Measurements from ENCODE around the gene CENPP. TPM values are rescaled to one million over a fixed set of nuclear protein-coding genes. Genes with fewer than 3 reads are reported as not detected.
"Not testable (repeated sequence)": the region's sequence is repeated elsewhere in the genome, so short reads cannot be mapped to it uniquely, and the experiment has no call there.

Gene CENPP
- total RNA-seq, 1 experiment from 2014 or later: 4.2 TPM

DNA sequence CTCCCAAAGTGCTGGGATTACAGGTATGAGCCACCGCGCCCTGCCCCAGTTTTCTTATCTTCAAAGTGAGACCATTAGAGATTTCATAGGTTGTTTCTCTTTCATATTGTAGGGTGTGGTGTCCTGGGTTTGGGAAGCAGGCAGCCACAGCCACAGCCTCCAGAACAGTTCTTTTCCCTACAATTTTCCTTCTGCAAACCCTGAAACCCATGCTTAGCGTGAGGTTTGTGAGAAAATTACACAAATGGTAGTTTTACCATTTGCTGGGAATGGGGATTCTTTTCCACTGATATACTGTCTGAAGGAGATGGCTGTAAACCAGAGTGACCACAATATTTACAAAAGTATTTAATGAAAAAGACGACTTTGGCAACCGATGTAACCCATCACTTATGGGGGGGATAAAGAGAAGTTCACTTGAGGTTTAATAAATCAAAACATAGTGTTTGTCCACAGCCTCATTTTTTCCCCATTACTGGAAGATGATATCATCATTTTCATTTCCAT is 236.8 kb downstream of the CENPP start:
- no TSS peak for BruUV-seq (replicated peaks)
- intact Hi-C loops (cut with micrococcal nuclease): no loop called here
- no peaks in the 10 kb centered on the region for H3K27me3 Mint-ChIP-seq (ENCODE audit: insufficient read depth, unreplicated experiment)

DNA sequence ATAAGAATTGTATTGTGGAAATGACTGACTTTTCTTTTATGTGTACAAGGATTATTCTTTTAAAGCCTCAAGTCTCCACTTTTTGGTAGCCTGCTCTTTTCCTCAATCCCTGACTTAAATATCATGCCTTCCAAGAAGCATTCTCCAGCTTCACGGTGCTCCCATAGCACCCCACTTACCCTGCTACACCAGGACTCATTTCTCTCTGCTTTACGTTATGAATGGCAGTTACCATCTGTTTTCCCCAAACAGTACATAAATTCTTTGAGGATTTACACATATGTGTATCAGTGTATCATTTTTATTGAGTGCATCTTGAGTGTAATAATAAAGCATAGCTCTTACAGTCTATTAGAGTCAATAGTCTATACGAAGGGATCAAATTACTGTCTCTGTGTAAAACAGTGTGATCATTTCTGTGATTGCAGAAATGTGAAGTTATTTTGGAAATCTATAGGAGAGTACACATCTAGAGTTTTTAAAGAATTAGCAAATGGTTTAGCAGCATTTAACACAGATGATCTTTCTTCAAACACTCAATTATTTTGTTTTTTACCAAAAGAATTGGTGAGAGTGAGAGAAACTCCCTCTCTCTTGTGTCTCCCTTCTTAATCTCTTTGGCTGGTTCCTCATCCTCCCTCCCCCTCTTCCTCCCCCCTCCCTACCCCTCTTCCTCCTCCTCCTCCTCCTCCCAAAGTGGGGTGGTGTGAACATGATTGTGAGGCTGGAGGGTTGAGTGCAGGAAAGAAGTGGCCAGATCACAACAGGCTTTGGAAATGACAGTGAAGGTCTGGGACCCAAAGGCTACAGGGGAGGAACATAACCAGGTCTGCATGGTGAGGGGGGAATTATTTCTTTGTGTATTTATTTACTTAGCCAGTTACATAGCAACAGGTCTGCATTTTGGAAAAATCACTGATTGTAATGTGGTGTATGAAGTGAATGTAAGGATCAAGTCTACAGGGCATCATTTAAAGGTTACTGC is 237.7 kb downstream of the CENPP start:
- H3K36me3 Mint-ChIP-seq (ENCODE audit: insufficient read depth, unreplicated experiment): no peaks in the 10 kb centered on the region
- TF ChIP-seq, protein P1, sequence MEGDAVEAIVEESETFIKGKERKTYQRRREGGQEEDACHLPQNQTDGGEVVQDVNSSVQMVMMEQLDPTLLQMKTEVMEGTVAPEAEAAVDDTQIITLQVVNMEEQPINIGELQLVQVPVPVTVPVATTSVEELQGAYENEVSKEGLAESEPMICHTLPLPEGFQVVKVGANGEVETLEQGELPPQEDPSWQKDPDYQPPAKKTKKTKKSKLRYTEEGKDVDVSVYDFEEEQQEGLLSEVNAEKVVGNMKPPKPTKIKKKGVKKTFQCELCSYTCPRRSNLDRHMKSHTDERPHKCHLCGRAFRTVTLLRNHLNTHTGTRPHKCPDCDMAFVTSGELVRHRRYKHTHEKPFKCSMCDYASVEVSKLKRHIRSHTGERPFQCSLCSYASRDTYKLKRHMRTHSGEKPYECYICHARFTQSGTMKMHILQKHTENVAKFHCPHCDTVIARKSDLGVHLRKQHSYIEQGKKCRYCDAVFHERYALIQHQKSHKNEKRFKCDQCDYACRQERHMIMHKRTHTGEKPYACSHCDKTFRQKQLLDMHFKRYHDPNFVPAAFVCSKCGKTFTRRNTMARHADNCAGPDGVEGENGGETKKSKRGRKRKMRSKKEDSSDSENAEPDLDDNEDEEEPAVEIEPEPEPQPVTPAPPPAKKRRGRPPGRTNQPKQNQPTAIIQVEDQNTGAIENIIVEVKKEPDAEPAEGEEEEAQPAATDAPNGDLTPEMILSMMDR (IDR thresholded peaks at IDR 0.05; ENCODE audit: unreplicated experiment): no peak
- intact Hi-C loops (cut with micrococcal nuclease): no loop called here
- ChIA-PET CTCF (no interaction called here), POLR2A (interaction anchor here (1.4 kb wide), 1 partner anchor 46 kb away, joined by 3 read pairs; no protein-coding TSS in a partner anchor)
- no peak overlapping the region for H3K27ac Mint-ChIP-seq (ENCODE audit: low read depth, unreplicated experiment)
- BruUV-seq (replicated peaks): no TSS peak
- no peaks in the 10 kb centered on the region for H3K9me3 Mint-ChIP-seq (ENCODE audit: unreplicated experiment)
- H3K4me3 Mint-ChIP-seq (ENCODE audit: unreplicated experiment): no peak overlapping the region
- H3K27me3 Mint-ChIP-seq (ENCODE audit: insufficient read depth, unreplicated experiment): no peaks in the 10 kb centered on the region
- no peak for DNase-seq (ENCODE audit: unreplicated experiment)
- H3K4me1 Mint-ChIP-seq (ENCODE audit: insufficient read depth, unreplicated experiment): no peaks in the 10 kb centered on the region

More for the DNA sequence above, 236.8 kb downstream of the CENPP start:
- ChIA-PET POLR2A (interaction anchor here (0.6 to 1.4 kb wide), 2 partner anchors 45 to 99 kb away, joined by 3 read pairs; no protein-coding TSS in a partner anchor), CTCF (no interaction called here)
- Mint-ChIP-seq H3K9me3 (ENCODE audit: unreplicated experiment) (no peaks in the 10 kb centered on the region), H3K36me3 (ENCODE audit: insufficient read depth, unreplicated experiment) (no peaks in the 10 kb centered on the region), H3K4me3 (ENCODE audit: unreplicated experiment) (no peak overlapping the region), H3K27ac (ENCODE audit: low read depth, unreplicated experiment) (no peak overlapping the region), H3K4me1 (ENCODE audit: insufficient read depth, unreplicated experiment) (no peaks in the 10 kb centered on the region)
- TF ChIP-seq, protein P1 (IDR thresholded peaks at IDR 0.05; ENCODE audit: unreplicated experiment): no peak
- no peak for DNase-seq (ENCODE audit: unreplicated experiment)

DNA sequence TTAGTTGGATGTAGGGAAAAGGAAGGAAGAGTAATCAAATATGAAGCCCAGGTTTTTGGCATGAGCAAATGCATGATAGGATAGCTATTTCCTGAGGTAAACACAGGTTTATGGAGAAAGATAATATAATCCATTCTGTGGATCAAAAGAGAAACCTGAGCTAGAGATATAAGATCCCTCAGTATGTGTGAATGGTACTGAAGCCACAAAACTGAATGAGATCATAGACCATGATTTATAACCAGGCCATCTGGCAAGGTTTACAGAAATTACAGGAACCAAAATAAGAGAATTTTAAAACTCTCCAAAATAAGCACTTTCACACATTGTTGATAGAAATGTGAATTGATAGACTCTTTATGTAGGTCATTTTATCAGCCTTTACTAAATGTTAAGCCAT is 238.8 kb downstream of the CENPP start:
- intact Hi-C loops (cut with micrococcal nuclease): no loop called here
- POLR2A ChIA-PET: interaction anchor here (0.6 kb wide), 1 partner anchor 26 kb away, joined by 3 read pairs; no protein-coding TSS in a partner anchor
- Mint-ChIP-seq H3K4me3 (ENCODE audit: unreplicated experiment) (no peak overlapping the region), H3K9me3 (ENCODE audit: unreplicated experiment) (no peaks in the 10 kb centered on the region), H3K36me3 (ENCODE audit: insufficient read depth, unreplicated experiment) (no peaks in the 10 kb centered on the region), H3K27ac (ENCODE audit: low read depth, unreplicated experiment) (no peak overlapping the region), H3K27me3 (ENCODE audit: insufficient read depth, unreplicated experiment) (no peaks in the 10 kb centered on the region), H3K4me1 (ENCODE audit: insufficient read depth, unreplicated experiment) (no peaks in the 10 kb centered on the region)
- TF ChIP-seq, protein P1 (IDR thresholded peaks at IDR 0.05; ENCODE audit: unreplicated experiment): no peak
- no TSS peak for BruUV-seq (replicated peaks)
- no peak for DNase-seq (ENCODE audit: unreplicated experiment)
- CTCF ChIA-PET: no interaction called here

GRCh38 chr9:92564982-92565381 is 239.2 kb downstream of the CENPP start:
- CTCF ChIA-PET: no interaction called here
- Mint-ChIP-seq H3K4me3 (ENCODE audit: unreplicated experiment) (no peak overlapping the region), H3K27me3 (ENCODE audit: insufficient read depth, unreplicated experiment) (no peaks in the 10 kb centered on the region), H3K36me3 (ENCODE audit: insufficient read depth, unreplicated experiment) (no peaks in the 10 kb centered on the region), H3K27ac (ENCODE audit: low read depth, unreplicated experiment) (no peak overlapping the region), H3K4me1 (ENCODE audit: insufficient read depth, unreplicated experiment) (no peaks in the 10 kb centered on the region), H3K9me3 (ENCODE audit: unreplicated experiment) (no peaks in the 10 kb centered on the region)
- DNase-seq (ENCODE audit: unreplicated experiment): no peak
- TF ChIP-seq, protein P1 (IDR thresholded peaks at IDR 0.05; ENCODE audit: unreplicated experiment): no peak
- intact Hi-C loops (cut with micrococcal nuclease): no loop called here
- no TSS peak for BruUV-seq (replicated peaks)
- POLR2A ChIA-PET: no interaction called here

DNA sequence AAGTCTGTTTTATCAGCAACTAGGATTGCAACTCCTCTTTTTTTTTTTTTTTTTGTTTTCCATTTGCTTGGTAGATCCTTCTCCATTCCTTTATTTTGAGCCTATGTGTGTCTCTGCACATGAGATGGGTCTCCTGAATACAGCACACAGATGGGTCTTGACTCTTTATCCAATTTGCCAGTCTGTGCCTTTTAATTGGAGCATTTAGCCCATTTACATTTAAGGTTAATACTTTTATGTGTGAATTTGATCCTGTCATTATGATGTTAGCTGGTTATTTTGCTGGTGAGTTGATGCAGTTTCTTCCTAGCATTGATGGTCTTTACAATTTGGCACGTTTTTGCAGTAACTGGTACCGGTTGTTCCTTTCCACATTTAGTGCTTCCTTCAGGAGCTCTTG is 246.1 kb downstream of the CENPP start:
- BruUV-seq (replicated peaks); H3K9me3 Mint-ChIP-seq (ENCODE audit: unreplicated experiment); H3K4me1 Mint-ChIP-seq (ENCODE audit: insufficient read depth, unreplicated experiment); POLR2A ChIA-PET; H3K27ac Mint-ChIP-seq (ENCODE audit: low read depth, unreplicated experiment); H3K36me3 Mint-ChIP-seq (ENCODE audit: insufficient read depth, unreplicated experiment); H3K4me3 Mint-ChIP-seq (ENCODE audit: unreplicated experiment); intact Hi-C loops (cut with micrococcal nuclease); H3K27me3 Mint-ChIP-seq (ENCODE audit: insufficient read depth, unreplicated experiment); DNase-seq (ENCODE audit: unreplicated experiment): not testable (repeated sequence)
- CTCF ChIA-PET: interaction anchor here (0.6 kb wide), 1 partner anchor 167 kb away, joined by 3 read pairs; no protein-coding TSS in a partner anchor

DNA sequence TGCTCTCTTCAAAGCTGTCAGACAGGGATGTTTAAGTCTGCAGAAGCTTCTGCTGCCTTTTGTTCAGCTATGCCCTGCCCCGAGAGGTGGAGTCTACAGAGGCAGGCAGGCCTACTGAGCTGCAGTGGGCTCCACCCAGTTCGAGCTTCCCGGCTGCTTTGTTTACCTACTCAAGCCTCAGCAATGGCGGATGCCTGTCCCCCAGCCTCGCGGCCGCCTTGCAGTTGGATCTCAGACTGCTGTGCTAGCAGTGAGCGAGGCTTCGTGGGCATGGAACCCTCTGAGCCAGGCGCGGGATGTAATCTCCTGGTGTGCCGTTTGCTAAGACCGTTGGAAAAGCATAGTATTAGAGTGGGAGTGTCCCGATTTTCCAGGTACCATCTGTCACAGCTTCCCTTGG is 247.9 kb downstream of the CENPP start:
- intact Hi-C loops (cut with micrococcal nuclease); H3K27me3 Mint-ChIP-seq (ENCODE audit: insufficient read depth, unreplicated experiment); CTCF ChIA-PET; H3K4me3 Mint-ChIP-seq (ENCODE audit: unreplicated experiment); H3K9me3 Mint-ChIP-seq (ENCODE audit: unreplicated experiment); BruUV-seq (replicated peaks); H3K4me1 Mint-ChIP-seq (ENCODE audit: insufficient read depth, unreplicated experiment); H3K36me3 Mint-ChIP-seq (ENCODE audit: insufficient read depth, unreplicated experiment); H3K27ac Mint-ChIP-seq (ENCODE audit: low read depth, unreplicated experiment); DNase-seq (ENCODE audit: unreplicated experiment): not testable (repeated sequence)
- POLR2A ChIA-PET: interaction anchor here (0.6 kb wide), 1 partner anchor 164 kb away, joined by 3 read pairs; no protein-coding TSS in a partner anchor

All from MCF 10A (cell line).